Midbrain (tissue), 1 donor: ENCODE measurements around the gene OR13A1.
"Not testable (repeated sequence)": the region's sequence is repeated elsewhere in the genome, so short reads cannot be mapped to it uniquely, and the experiment has no call there.

Source experiments
- DNase-seq: peaks from one replicate; lab custom pipeline; 2025; lab: John Stamatoyannopoulos, UW

Gene OR13A1

DNA sequence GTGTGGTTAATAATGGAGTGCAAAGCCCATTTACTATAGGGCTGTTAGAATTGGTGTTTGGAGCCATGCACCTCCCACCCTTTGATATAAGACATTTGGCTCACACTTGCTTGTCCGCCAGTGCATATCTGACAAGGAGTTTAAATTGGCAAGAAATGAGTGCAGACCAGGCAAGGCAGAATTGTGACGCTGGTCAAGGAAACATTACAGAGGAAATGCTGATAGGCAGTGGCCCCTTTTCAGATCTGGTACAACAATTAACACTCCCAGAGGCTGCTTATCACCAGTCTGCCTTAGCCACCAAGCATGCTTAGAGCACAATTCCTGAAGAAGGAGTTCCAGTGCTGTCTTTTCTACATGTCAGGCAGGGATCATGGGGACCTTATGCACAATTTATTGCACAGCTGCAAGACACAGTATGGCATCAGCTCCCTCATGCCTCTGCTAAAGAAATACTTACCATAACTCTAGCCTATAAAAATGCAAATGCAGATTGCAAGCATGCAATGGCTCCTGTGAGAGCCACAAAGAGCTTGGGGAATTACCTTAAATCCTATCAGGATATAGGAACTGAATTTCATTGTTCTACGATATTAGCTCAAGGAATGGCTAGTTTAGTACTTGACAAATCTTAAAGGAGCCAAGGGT, 35.2 kb downstream of the OR13A1 start:
- no peak for DNase-seq

- DNase-seq = no peak
Measured at GRCh38 chr10:45279682-45280081, 35.7 kb downstream of the OR13A1 start.

- no peak for DNase-seq
Measured at GRCh38 chr10:45278860-45279498, 36.4 kb downstream of the OR13A1 start.

DNA sequence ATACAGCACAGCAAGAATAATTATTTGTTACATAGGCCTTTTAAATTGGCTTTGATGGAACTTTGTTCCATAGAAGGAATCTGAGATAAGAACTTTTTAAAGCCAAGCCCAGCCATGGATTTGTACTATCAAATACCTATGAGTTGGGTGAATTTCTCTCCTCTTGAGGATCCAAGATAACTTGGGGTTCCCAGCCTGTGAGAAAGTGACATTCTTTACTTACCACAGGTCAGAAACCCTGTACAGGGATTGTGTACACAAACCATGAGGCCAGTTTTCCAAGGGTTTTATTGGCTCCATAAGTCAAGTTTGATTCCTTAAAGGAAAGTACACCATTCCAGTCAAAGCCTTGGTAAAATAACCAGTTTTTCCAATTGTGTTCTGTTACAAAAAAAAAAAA, 39.3 kb downstream of the OR13A1 start:
- DNase-seq = not testable (repeated sequence)

DNA sequence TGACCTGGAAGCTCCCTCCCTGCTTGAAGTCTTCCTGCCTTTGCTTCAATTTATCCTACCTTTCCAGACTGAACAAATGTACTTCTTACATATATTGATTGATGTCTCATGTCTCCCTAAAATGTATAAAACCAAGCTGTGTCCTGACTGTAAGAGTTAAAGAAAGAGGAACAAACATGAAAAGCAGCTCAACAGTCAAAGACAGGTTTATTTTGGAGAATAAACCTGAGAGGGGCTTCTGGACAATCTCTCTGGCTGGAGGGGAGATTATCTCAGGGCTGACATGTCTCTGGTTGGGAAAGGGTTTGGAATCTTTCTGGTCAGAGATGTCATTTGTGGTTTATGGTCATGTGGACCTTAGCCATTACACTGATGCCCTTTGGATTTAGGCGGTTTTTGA, 41.0 kb downstream of the OR13A1 start:
- no peak for DNase-seq

DNA sequence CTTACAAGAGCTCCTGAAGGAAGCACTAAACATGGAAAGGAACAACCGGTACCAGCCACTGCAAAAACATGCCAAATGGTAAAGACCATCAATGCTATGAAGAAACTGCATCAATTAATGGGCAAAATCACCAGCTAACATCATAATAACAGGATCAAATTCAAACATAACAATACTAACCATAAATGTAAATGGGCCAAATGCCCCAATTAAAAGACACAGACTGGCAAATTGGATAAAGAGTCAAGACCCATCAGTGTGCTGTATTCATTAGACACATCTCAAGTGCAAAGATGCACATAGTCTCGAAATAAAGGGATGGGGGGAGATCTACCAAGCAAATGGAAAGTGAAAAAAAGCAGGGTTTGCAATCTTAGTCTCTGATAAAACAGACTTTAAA, 47.6 kb downstream of the OR13A1 start:
- DNase-seq = not testable (repeated sequence)

GRCh38 chr10:45265996-45266395, 49.4 kb downstream of the OR13A1 start:
- no peak for DNase-seq

DNA sequence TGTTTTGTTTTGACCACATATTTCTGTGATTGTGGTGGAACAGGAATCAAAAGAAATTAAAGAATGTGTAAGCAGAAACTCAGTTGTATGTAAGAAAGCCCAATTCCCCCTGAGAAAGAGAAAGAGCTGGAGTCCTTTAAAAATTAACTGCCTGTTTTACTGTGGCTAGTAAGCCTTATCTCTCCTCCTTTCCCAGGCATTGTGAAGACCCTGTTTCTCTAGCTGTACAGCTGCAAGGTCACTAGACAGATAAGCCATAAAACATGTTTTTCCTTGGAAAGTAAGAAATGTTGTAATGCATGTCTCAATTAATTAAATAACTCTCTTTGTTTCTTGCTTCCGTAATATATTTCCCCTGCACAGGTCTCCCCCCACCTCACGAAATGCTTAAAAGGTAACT, 53.5 kb downstream of the OR13A1 start:
- DNase-seq = no peak

DNA sequence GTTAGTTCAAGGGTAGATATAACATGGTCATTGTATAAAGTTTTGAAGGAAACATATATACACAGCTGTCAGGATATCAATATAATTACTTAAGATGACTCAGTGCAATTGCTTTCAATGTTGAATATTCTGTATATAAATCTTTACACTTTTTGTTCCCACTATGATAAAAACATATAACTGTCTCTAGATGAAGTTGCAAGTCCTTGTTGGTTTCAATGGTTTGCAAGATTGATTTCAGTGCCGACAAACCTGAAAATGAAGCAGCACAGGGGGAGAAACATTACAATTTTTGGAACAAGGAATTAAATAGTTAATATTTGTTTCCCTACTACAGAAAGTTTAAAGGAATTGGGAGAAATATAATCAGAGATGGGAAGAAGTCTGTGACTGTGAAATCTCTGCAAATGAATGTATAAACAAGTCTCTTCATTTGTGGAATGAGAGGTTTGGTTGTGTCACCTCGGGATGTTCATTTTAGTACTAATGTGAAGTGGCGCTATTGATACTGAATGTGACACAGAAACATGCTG, 54.1 kb downstream of the OR13A1 start:
- DNase-seq = no peak

- DNase-seq = not testable (repeated sequence)
Measured at GRCh38 chr10:45260635-45261034, 54.8 kb downstream of the OR13A1 start.

DNA sequence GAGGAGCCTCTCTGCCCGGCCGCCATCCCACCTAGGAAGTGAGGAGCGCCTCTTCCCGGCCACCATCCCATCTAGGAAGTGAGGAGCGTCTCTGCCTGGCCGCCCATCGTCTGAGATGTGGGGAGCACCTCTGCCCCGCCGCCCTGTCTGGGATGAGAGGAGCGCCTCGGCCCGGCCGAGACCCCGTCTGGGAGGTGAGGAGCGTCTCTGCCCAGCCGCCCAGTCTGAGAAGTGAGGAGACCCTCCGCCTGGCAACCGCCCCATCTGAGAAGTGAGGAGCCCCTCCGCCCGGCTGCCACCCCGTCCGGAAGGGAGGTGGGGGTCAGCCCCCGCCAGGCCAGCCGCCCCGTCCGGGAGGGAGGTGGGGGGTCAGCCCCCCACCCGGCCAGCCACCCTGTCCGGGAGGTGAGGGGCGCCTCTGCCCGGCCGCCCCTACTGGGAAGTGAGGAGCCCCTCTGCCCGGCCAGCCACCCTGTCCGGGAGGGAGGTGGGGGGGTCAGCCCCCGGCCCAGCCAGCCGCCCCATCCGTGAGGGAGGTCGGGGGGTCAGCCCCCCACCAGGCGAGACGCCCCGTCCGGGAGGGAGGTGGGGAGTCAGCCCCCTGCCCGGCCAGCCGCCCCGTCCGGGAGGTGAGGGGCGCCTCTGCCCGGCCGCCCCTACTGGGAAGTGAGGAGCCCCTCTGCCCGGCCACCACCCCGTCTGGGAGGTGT, 55.5 kb downstream of the OR13A1 start:
- not testable (repeated sequence) for DNase-seq

DNA sequence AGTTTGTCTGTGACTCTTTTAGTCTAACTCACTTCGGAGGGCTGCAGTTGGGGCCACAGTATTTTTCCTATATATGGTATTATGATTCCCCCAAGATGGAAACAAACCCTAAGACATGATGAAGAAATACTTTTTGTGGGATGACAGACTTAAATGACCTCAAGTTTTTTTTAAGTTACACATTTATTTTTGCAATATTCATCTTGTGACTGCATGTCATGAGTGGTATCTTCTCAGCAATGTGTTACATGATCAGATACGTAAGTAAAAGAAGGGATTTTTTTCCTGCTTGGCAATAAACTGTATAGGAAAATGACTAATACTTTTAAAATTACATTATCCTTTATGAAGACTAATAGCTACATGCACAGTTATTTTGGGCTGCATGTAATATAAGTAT, 57.8 kb downstream of the OR13A1 start:
- DNase-seq = no peak

- DNase-seq = no peak
Measured at GRCh38 chr10:45256246-45256645, 59.2 kb downstream of the OR13A1 start.

DNA sequence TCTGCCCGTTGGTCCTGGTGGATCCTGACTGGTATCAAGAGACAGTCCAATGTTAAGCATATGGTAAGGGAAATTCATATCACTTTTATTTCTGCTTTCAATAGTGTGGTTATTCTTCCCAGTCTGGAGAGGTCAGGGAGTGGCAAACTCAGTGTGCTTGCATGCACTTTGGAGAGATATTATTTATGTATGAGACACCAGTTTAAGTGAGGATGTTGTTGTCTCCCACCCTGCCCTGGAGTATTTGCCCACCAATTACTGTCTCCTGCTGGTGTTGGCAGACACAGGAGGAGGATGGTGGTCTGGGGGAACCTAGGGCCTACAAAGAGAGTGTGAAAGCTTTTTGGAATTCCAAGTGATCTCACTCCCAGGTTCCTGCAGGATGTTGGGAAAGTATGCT, 59.7 kb downstream of the OR13A1 start:
- DNase-seq = no peak

GRCh38 chr10:45254892-45255291, 60.5 kb downstream of the OR13A1 start:
- no peak for DNase-seq

- no peak for DNase-seq
Measured at GRCh38 chr10:45253183-45253914, 62.1 kb downstream of the OR13A1 start.
